Glomerular endothelial cell (primary cell): ENCODE data around the gene PLEKHM3. TPM values are rescaled to one million over a fixed set of nuclear protein-coding genes. Genes with fewer than 3 reads are reported as not detected.

Source experiments
- DNase-seq: peaks from one replicate; pipeline ENCODE4 v3.0.0-alpha.2; 2011; ENCODE audit warnings: low read depth, low spot score; ENCODE audit errors: extremely low read depth
- total RNA-seq: library from RNA; depleted of rRNA; stranded (reverse); fragments of >200 nt; gene quantifications from 2 replicates; pipeline ENCODE4 v1.2.3, GENCODE V29; 2015

The PLEKHM3 gene
- total RNA-seq, 1 donor from 2014 or later: 7.8 TPM

DNA sequence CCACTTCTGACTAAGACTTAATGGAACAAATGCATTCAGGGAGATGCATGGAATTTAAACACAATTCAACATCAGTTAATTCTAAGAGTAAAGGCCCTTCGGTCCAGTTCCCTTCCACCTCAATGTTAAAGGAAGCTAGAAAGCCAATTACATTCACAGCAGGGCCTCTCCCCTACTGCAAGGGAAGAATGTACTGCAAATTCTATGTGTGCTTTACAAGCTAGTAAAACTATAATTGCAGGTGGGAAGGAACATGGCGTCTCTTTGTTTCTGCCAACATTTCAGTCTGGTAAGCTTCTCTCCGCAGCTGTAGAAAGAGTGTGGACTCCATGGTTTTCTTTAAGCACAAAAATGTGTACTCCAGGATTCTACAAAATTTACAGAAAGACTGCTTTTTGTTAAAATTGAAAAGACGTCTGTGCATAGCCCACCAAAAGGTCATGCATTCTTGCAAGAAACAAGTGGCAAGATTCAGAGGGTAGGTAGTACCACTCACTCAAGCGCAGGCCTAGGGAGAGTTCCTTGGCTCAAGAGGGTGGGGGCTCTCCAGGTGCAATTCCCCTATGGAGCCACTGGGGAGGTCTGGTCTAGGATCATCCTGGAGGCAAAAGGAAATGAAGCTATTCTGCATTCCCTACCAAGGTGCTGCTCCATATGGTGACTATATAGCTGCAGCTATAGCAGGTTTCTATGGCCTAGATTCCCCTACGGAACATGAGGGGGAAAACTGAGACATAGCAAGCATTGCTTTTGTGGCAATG lies 128.6 kb downstream of the PLEKHM3 start:
- DNase-seq: no peak

DNA sequence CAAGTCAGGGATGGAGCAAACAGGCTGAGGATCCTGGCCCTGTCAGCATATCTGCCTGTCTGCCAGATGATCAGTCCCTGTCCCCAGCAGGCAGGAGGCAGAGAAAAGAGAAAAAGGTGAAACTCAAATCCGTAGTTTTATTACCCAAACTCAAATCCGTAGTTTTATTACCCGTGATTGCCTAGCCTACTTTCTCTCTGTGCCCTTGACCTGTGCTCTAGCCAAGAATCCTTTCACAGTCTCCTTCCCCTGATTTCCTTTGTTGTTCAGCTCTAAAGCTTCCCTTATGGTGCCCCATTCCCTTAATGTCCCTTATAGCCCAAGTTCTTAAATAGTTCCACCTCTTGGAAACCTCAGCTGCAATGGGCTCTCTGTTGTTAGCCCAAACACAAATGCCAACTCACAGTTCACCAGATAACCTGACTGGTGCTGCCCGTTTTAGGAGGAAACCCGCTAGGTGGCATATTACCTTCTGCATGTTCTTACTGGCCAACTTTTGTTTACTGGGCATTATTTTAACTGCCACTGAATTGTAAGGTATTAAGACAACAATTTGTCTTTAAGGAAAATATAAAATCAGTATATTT lies 130.0 kb downstream of the PLEKHM3 start:
- no peak for DNase-seq

DNA sequence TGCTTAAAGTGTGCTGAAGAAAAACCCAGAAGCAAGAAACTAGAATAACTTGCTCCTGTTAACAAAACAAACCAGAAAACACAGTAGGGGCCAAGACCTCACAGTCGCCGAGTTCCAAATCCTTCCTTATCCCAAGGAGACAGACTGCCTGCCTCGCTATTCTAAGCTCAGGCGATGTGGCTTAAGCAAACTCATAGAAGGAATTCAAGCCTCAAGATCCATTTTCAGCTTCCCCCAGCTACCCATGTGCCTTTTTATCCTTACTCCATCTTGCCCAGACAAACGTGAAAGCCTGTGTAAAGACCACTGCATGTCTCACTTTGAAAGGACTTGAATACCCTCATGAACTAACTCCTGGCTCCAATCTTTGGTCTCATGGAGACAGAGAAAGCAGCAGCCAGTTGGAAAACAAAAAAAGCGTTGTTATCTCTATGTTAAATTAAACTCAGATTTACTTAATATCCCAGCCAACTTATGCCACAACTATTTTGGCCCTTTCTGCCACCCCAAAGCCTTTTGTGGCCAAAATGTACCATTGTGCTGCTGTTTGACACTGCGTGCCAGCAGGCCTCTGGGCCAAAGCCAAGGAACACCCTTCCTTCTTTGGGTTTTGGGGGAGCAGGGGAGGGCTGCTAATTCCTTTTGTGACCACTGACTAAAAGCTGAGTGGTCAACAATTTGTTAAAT lies 132.5 kb downstream of the PLEKHM3 start:
- DNase-seq: no peak

GRCh38 chr2:207891086-207891844 lies 134.1 kb downstream of the PLEKHM3 start:
- no peak for DNase-seq

- no peak for DNase-seq
Observed at GRCh38 chr2:207887500-207887899, 137.8 kb downstream of the PLEKHM3 start.

DNA sequence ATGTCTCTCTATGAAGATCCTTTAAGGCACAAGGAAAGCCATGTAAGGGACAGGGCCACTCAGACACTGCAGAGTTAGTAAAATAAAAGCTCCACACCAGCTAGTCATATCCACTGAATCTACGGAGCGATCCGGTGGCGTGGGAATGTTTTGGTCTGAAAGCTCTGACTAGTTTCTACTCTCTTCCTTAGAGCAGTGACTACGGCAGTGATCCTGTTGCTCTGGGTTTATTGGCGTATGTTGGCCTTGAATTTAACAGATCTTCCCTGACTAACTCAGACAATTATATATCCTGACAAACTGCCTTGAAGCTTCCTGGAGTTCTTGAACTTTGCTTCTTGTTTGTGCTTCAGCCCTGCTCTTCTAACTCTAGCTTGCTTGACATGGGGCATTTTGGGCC lies 140.3 kb downstream of the PLEKHM3 start:
- DNase-seq: no peak

DNA sequence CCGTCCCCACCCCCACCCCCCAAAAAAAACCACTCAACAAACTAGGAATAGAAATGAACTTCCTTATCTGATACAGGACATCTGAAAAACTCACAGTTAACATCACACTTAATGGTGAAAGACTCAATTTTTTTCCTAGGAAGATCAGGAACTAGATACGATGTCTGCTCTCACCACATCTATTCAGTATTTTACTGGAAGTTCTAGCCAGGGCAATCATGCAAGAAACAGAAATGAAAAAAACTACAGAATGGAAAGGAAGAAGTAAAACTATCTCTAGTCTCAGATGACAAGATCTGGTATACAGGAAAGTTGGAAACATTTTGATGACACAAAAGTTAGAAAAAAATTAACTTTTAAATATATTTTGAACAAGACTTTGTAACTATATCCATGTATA lies 141.2 kb downstream of the PLEKHM3 start:
- no peak for DNase-seq

DNA sequence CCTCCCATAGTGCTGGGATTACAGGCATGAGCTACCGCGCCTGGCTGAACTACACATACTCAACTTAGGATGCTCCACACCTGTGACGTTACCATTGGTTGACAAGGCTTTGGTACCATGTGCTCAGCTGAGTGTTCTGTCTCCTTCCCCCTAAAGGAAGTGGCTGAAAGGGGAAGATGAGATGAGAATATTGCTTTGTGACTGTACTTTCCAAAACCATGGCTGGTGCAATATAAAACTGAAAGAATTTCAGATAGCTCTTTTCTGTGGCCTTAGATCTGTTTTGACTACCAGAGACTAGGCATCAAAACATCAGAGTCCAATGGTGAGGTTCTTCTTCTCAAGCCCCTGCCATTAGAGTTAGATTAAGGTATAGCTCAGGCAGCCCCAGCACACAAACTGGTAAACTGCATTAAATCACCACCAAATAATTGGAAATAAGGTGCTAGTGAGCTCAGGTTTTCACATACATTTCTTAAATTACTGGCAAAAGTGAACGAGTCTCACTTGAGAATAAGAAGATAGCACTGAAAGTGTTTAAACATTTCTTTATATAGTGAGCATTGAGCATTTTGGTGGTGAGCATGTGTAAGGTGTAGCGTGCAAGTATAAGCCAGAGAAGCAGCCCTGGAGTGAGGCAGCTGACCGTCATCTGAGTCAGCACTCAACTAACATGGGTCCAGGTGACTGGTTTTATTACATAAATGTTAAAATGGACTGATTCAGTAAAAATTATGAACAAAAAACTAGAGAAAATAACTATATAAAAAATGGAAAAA lies 142.1 kb downstream of the PLEKHM3 start:
- DNase-seq: no peak

DNA sequence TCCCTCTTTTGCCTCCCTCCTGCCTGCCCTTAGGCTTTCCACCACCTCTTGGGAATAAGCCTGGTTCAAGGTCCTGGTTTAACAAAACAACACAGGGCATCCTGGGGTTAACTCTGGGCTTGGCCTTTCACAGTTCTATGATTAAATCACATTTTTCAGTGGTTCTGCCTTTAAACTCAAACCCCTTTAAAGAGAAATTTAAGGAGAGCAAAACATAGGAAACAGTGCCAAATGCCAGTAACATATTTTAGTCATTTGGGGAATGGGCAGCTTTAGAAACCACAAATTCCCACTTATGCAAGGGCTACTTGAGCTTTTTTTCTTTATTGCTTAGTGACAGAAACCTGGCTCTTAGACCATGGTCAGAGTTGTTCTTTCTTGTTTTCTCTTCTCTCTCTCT lies 143.4 kb downstream of the PLEKHM3 start:
- no peak for DNase-seq

DNA sequence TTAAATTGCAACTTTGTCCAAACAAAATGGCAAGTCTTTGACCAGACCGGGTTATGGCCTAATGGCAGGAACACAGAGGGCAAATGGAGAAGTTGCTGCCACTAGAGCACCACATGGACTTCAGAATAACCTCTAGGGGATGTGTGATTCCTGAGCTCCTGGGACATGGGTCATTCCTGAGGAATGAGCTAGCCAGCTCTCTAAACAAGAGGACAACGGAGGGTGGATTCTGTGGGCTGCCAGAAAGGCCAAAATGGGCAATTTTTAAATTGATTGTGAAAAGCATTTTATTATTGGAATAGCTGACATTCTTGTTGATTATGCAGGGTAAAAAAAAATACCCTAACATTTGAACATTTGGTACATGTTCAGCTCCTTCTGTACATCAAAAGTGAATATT lies 145.8 kb downstream of the PLEKHM3 start:
- DNase-seq: no peak

GRCh38 chr2:207876842-207877535 lies 148.3 kb downstream of the PLEKHM3 start:
- no peak for DNase-seq

DNA sequence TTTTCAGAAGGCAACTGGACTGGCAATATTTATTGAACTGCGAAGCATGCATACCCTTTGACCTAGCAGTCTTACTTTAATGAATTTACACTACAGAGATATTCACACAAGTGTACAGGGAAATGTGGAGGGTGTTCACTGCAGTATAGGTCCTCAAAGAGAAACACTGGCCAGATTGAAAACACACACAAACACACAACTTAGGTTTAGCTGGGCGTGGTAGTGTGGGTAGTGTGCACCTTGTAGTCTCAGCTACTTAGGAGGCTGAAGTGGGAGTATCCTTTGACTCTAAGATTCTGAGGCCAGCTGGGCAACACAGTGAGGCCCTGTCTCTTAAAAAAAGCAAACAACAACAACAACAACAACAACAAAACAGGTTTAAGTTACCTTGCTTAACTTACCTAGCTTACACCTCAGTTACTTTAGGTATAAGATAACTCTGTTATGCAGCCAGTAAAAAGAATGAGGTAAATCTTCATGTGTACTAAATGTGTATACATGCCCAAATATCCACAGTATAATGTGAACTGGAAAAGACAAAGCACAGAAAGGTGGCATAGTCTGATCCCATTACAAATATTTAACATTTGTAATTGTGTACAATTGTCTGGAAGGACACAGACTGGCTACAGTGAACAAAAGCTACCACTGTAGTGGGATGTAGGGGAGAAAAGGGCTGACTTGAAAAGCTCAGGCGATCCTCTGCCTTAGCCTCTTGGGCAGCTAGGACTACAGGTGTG lies 149.7 kb downstream of the PLEKHM3 start:
- DNase-seq: no peak

GRCh38 chr2:207873794-207874193 lies 151.5 kb downstream of the PLEKHM3 start:
- DNase-seq: no peak

- no peak for DNase-seq
Observed at GRCh38 chr2:207871911-207872310, 153.4 kb downstream of the PLEKHM3 start.

GRCh38 chr2:207871506-207871905 lies 153.8 kb downstream of the PLEKHM3 start:
- no peak for DNase-seq

- DNase-seq: no peak
Observed at GRCh38 chr2:207870814-207871213, 154.5 kb downstream of the PLEKHM3 start.

GRCh38 chr2:207869784-207870778 lies 155.2 kb downstream of the PLEKHM3 start:
- no peak for DNase-seq
